ENCODE measurements around the gene CCNY.
"Not testable (repeated sequence)": the region's sequence is repeated elsewhere in the genome, so short reads cannot be mapped to it uniquely, and the experiment has no call there.

Gene CCNY

GRCh38 chr10:35535136-35535535 is 198.8 kb downstream of the CCNY start:
- DNase-seq, result no peak

GRCh38 chr10:35536789-35537188 is 200.5 kb downstream of the CCNY start:
- DNase-seq, result no peak

GRCh38 chr10:35537925-35538324 is 201.6 kb downstream of the CCNY start:
- DNase-seq, result not testable (repeated sequence)

GRCh38 chr10:35540296-35541164 is 204.2 kb downstream of the CCNY start:
- DNase-seq, result no peak

GRCh38 chr10:35541720-35542119 is 205.4 kb downstream of the CCNY start:
- DNase-seq, result no peak

DNA sequence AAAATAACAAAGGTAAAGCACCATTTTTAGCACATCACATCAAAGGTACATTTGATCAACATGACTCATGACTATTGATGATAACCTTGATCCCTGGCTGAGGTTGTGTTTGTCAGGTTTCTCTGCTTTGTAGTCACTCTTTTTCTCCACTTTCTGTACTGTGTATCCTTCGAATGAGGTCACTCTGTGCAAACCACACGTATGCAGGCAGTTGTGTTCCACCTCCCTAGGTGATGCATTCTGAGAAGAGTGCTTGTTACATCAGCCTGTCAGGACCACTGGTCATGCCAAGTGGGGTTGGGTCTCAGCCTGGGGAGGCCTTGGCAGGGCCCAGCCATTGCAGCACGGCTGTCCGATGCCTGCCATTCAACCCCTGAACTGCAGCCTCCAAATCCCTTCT is 206.0 kb downstream of the CCNY start:
- no peak for DNase-seq

DNA sequence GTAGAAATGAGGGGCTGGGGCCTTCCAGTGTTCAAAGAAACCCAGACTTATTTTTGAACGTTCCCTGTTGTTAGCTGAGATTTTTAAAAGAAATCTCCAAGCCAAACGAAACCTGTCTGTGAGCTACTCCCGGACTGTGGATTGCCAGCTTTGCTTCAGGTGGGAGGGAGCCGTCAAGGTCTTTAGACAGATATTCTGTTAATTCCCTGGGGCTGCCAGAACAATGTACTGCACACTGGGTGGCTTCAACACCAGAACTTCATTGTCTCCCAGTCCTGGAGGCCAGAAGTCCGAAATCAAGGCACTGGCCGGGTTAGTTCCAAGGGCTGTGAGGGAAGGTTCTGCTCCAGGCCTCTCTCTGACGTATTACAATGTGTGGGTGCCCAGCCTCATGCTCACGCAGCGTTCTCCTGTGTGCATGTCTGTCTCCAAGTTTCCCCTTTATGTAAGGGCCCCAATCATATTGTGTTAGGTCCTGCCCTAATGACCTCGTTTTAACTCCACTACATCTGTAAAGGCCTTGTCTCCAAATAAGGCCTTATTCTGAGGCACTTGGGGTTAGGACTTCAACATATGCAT is 208.9 kb downstream of the CCNY start:
- no peak for DNase-seq

DNA sequence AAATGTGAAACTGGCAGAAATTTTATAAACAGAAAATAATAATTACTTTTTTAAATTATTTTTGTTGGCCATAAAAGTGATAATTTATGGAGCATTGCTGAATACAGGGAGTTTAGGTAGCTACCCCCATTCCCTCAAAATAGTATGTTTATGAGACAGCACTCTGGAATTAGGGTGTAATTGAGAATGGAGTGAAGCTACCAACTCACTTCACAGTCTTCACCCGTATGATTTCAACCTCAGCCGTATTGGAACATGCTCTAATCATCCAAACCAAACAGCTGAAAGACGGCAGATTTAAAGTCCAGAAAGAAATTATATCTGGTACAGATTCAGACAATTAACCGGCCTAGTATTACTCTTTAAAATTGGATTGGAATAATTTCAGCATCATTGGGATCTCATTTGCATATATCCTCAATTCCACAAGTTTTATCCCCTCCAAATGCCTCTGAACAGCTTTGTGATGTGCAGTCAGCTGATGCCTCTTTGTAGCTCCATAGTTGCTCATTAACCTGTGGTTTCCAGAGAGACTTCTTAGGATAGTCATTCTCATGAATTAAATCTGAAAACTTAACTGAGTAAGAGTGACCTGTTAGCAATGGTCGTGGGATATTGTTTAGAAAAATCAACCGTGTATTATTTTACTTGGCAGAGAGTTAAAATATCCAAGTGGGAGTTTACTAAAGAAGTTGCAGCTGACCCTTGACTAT is 209.7 kb downstream of the CCNY start:
- no peak for DNase-seq

DNA sequence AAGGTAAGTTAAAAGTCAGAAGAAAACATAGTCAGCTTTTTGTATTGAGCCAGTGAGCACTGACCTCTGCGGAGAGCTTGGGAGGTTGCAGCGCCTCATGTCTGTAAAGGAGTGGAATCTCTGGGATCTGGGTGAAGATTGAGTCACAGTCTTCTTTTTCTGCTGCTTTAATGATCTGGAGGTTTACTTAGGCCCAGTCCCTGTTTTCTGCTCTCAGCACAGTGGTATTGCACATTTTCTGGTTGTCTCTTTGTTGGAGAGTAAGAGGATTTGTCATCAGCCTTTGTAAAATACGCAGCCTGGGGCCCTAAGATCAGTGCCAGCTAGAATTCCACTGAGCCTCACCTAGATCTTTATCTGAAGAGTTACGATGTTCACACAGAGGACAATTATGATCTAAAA is 210.5 kb downstream of the CCNY start:
- no peak for DNase-seq

DNA sequence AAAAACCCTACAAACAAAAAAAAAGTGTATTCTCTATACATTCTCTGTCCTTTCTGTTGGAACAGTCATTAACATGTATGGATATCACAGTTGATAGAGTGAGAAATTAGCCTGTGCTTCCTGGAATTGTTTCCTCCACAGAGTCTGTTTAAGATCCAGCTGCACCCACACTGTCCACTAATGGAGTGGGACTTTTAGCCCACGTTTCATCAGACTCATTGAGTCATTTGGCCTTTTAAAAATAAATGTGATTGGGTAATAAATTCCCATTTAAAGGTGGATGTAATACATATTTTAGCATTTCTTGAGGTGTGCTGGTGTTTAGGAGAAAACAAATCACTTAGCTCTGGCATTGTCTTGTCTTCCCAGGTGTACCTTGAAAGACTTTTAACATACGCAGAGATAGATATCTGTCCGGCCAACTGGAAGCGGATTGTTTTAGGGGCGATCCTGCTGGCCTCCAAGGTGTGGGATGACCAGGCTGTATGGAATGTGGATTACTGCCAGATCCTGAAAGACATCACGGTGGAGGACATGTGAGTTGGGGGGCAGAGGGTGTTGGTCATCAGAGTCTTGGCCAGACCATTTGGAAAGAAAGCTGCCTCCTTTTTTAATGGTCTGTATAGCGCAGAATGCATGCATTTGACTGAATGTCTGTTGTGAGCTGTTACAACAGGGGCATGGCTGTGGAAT is 216.5 kb downstream of the CCNY start:
- DNase-seq, result no peak

- no peak for DNase-seq
Observed at GRCh38 chr10:35554036-35554435, 217.7 kb downstream of the CCNY start.

DNA sequence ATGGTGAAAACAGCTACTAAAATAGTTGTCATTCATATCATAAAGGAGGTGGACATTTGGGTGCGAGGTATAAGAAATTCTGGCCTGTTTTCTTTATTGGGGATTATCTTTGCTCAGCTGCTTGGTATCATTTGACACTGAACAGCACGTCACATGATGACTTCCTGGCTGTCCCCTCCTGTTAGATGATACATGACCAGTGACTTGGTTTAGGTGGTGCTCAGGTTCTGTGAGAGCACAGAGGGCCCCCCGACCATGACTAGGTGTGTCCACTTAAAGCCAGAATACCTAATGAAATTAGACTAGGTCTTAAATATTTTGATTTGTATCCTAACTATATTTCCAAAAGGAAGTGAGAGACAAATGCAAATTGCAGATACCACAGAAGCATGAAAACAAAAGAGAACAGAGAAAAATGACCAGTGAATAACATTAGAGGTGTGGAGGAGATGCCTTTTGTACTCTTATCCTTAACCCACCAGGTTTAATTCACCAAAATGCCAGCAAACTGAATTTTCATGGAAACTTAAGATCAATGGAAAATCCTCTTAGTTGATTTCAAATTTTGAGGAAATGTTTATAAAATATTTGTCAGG is 218.2 kb downstream of the CCNY start:
- DNase-seq, result no peak

DNA sequence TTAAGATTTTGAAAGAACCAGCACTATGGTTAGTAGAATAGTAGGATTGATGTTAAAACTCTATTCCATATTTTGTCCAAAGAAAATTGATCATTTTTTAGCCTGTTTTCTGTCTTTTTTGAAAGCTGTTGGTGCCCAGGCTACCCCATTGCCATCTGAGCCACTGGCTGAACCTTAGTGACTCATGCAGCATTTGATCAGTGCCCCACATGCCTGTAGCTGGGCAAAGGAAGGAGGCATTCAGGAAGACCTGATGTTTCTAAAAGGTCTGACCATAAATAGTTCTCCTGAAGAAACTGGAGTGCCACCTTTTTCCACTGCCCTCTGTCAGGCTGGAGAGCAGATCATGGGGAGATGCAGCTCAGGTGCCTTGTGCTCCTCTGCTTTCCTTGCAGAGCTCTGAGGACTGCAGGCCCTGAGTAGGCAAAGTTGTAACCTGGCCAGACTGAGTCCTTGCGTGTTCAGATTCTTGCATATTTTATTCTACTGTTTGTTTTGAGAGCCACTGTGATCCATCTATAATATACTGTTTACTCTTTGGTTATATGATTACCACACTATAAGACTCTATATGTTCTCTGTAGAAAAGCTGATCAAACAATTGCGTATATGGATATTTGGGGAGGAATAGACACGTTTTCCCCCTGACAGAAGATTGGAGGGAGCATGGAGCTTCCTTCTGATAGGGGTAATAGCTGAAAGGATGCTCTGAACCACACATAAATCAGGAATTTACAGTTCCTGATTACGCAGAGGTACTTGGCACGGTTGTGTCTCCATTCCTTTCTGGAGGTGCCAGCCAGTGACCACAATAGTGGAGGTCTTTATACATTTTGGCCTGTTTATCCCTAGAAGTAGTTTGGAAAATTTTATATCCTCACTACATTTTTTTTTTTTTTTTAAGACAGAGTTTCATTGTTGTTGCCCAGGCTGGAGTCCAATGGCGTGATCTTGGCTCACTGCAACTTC is 219.9 kb downstream of the CCNY start:
- DNase-seq, result no peak

GRCh38 chr10:35558276-35558675 is 222.0 kb downstream of the CCNY start:
- no peak for DNase-seq

GRCh38 chr10:35559416-35559815 is 223.1 kb downstream of the CCNY start:
- DNase-seq, result no peak

GRCh38 chr10:35561715-35562114 is 225.4 kb downstream of the CCNY start:
- DNase-seq, result no peak

DNA sequence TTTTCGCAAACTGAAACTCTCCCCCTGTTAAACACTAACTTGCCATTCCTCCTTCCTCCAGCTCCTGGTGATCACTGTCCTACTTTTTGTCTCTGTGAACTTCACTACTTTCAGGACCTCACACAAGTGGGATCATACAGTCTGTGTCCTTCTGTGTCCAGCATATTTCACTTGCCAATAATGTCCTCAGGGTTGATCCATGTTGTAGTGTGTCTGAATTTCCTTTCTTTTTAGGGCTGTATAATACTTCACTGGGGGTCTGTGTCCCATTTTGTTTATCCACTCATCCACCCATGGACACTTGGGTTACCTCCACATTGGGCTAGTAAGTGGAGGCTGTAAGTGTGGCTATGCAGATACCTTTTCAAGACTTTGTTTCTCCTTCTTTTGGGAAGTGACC is 226.1 kb downstream of the CCNY start:
- DNase-seq, result no peak

- peak; percentile 55 for DNase-seq
Observed at GRCh38 chr10:35563261-35563891, 227.1 kb downstream of the CCNY start.

- DNase-seq, result no peak
Observed at GRCh38 chr10:35564341-35564968, 228.1 kb downstream of the CCNY start.

DNA sequence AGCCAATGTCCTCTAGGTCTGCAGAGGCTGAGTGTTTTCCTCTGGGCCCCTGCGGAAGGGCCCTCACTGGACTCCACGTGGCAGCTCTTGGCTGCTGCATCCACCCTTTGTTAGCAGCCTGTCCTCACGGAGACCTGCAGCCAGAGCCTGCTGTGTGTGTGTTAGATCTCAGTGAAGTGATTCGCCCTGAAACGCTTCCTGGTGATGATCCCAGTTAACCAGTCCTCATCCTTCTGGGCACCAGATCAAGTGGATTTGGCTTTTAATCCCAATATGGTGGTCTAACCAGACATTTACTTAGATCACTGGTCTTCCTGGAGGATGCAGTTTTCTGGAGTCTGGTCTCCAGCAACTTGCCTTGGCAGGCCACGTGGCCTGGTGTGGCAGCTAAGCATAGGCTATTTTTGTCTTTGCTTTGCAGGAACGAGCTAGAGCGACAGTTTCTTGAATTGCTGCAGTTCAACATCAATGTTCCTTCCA is 229.3 kb downstream of the CCNY start:
- no peak for DNase-seq
